Kidney (tissue), 14 donors: ENCODE measurements around the gene NPW. TPM values are rescaled to one million over a fixed set of nuclear protein-coding genes. Genes with fewer than 3 reads are reported as not detected.

Source experiments
- DNase-seq, 5 donors: peaks; one replicate each; pipeline ENCODE4 v3.0.0-alpha.2; 2013 to 2020
- FAIRE-seq: peaks from 2 replicates; lab custom pipeline; 2012; peaks lifted over from hg19 to GRCh38; lab: Jason Lieb, UNC
- H3K27ac ChIP-seq, 2 donors: one replicate each; pipeline ENCODE4 v1.7.0; 2013; ENCODE audit warnings: low read depth in 2 of 2, low read length in 2 of 2, inconsistent platforms in 1 of 2
- H3K27me3 ChIP-seq: one replicate; pipeline ENCODE4 v1.7.1; 2013; ENCODE audit warnings: low read length, inconsistent platforms; ENCODE audit not compliant: control insufficient read depth, insufficient read depth
- H3K36me3 ChIP-seq, 3 donors: one replicate each; pipeline versions ENCODE4 v1.7.0 to v1.7.1; 2013; ENCODE audit warnings: low read length in 3 of 3, control low read depth in 1 of 3, inconsistent platforms in 1 of 3; ENCODE audit not compliant: insufficient read depth in 3 of 3, control insufficient read depth in 2 of 3
- H3K4me1 ChIP-seq, 3 donors: one replicate each; pipeline versions ENCODE4 v1.7.0 to v1.7.1; 2013; ENCODE audit warnings: low read length in 3 of 3, inconsistent platforms in 1 of 3, low read depth in 1 of 3; ENCODE audit not compliant: control insufficient read depth in 2 of 3, insufficient read depth in 2 of 3
- H3K4me3 ChIP-seq, 3 donors: one replicate each; pipeline versions ENCODE4 v1.7.0 to v1.8.1; 2013; ENCODE audit warnings: low read length in 3 of 3, control low read depth in 1 of 3, inconsistent platforms in 1 of 3
- H3K9ac ChIP-seq, 3 donors: one replicate each; pipeline versions ENCODE4 v1.7.0 to v1.7.1; 2013; ENCODE audit warnings: low read length in 3 of 3, control low read depth in 1 of 3, inconsistent platforms in 1 of 3
- H3K9me3 ChIP-seq, 3 donors: one replicate each; pipeline versions ENCODE4 v1.7.0 to v1.7.1; 2013; ENCODE audit warnings: low read length in 3 of 3, control low read depth in 1 of 3, inconsistent platforms in 1 of 3; ENCODE audit not compliant: control insufficient read depth in 2 of 3, insufficient read depth in 1 of 3
- intact Hi-C: fragments of 100-400 bp; cut with DNase I; formaldehyde crosslinking; loops from one replicate; pipeline ENCODE4 v1.11.1; 2022
- polyA plus RNA-seq: library from polyadenylated mRNA; stranded (reverse); fragments of 350-450 nt; fragmentation: Illumina TruSeq; extraction: RNeasy Lipid Tissue Mini Kit (QIAGEN cat#74804); gene quantifications from one replicate; pipeline ENCODE4 v1.2.3, GENCODE V29; 2014; ENCODE audit warnings: low read depth, low replicate concordance; ENCODE audit not compliant: insufficient read depth
- total RNA-seq: library from RNA; stranded (reverse); fragmentation: NEBNext Ultra II Directional; extraction: Animal tissue kit (Norgen Biotek cat#: 25700); gene quantifications from one replicate; pipeline ENCODE4 v1.2.1, GENCODE V29; 2021
- TF ChIP-seq, protein P1 (sequence below): IDR thresholded peaks from 3 replicates; pipeline ENCODE4 v1.5.1; 2012; ENCODE audit warnings: mild to moderate bottlenecking, moderate library complexity, borderline replicate concordance; ENCODE audit not compliant: insufficient read depth; ENCODE audit errors: extremely low read depth
- donor health status: control.
- donor health status: control.
- donor health status: control.
- donor health status: control.
- donor health status: control.
- donor health status: DM: yes; HTN: yes; CAD: no.
- donor health status: Normal renal cell carcinoma (clear cell type).

The NPW gene
- total and polyA plus RNA-seq, 2 donors from 2014 or later = not detected

DNA sequence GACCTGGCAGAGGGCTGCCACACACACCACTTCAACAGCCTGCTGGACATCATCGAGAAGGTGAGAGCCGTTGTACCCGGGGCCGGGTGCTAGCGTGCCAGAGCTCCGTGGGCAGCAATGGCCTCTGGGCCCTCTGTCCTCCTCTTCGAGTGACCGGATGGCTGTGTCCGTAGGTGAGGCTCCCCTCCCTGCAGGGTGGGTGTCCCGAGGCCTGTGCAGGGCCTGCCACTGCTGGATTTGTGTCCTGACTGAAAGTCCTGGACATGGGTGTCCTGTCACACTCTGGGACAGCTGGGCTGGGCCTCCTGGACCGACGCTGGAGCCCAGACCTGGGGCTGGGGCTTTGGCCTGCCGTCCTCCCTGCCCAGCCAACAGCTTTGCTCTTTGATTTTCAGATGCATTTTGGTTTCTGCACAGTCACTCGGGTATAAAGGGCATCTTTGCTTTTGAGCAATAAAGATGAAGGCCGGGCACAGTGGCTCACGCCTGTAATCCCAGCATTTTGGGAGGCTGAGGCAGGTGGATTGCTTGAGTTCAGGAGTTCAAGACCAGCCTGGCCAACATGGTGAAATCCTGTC, 44.9 kb downstream of the NPW start:
- Histone ChIP-seq H3K4me1 (no peaks in the 10 kb centered on the region), H3K36me3 (peaks cover 2 to 36% (median 17%) of the 10 kb centered on the region in 3 donors), H3K27ac (no peak overlapping the region), H3K9me3 (no peaks in the 10 kb centered on the region), H3K9ac (no peak overlapping the region), H3K27me3 (no peaks in the 10 kb centered on the region), H3K4me3 (no peak overlapping the region)
- DNase-seq = no peak
- TF ChIP-seq, protein P1, sequence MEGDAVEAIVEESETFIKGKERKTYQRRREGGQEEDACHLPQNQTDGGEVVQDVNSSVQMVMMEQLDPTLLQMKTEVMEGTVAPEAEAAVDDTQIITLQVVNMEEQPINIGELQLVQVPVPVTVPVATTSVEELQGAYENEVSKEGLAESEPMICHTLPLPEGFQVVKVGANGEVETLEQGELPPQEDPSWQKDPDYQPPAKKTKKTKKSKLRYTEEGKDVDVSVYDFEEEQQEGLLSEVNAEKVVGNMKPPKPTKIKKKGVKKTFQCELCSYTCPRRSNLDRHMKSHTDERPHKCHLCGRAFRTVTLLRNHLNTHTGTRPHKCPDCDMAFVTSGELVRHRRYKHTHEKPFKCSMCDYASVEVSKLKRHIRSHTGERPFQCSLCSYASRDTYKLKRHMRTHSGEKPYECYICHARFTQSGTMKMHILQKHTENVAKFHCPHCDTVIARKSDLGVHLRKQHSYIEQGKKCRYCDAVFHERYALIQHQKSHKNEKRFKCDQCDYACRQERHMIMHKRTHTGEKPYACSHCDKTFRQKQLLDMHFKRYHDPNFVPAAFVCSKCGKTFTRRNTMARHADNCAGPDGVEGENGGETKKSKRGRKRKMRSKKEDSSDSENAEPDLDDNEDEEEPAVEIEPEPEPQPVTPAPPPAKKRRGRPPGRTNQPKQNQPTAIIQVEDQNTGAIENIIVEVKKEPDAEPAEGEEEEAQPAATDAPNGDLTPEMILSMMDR = no peak
- intact Hi-C loops = no loop called here
- no peak for FAIRE-seq

DNA sequence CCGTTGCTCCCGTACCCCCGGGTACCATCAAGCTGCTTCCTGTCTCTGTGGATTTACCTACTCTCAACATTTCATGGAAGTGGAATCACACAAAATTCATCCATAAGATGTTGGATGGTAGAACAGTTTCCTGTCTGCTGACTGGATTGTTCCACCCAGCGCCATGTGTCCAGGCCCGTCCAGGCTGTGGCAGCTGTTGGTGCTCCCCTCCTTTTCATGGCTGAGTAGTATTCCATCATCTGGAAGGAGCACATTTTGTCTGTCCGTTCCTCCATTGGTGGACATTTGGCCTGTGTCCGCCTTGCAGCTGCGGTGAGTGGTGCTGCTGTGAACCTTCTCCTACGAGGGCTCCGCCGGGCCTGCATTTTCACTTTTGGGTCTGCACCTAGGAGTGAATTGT, 46.6 kb downstream of the NPW start:
- H3K36me3 ChIP-seq = peaks cover 2 to 35% (median 22%) of the 10 kb centered on the region in 3 donors
- no peaks in the 10 kb centered on the region for H3K4me1 ChIP-seq
- H3K27me3 ChIP-seq = no peaks in the 10 kb centered on the region
- no peak overlapping the region for H3K4me3 ChIP-seq
- FAIRE-seq (no peak), DNase-seq (no peak)
- no peak overlapping the region for H3K27ac ChIP-seq
- no peak overlapping the region for H3K9ac ChIP-seq
- intact Hi-C loops = no loop called here
- TF ChIP-seq, protein P1 = no peak
- no peaks in the 10 kb centered on the region for H3K9me3 ChIP-seq

Other genes with a start within 250 kb of the NPW start
Only the 30 nearest of the 34 such genes appear.
- 57.7 TPM for gene SPSB3, start 237.2 kb upstream of the NPW start, total RNA-seq
- gene SPSB3, start 237.2 kb upstream of the NPW start, polyA plus RNA-seq = 55.1 TPM
- gene NUBP2, start 236.8 kb upstream of the NPW start, total RNA-seq = 42.8 TPM
- 71.1 TPM for gene NUBP2, start 236.8 kb upstream of the NPW start, polyA plus RNA-seq
- gene IGFALS, start 226.1 kb upstream of the NPW start, total RNA-seq = 1.4 TPM
- gene IGFALS, start 226.1 kb upstream of the NPW start, polyA plus RNA-seq = 2.9 TPM
- gene HAGH, start 193.0 kb upstream of the NPW start, total RNA-seq = 48.1 TPM
- 258 TPM for gene HAGH, start 193.0 kb upstream of the NPW start, polyA plus RNA-seq
- 36.4 TPM for gene FAHD1, start 192.6 kb upstream of the NPW start, total RNA-seq
- 108 TPM for gene FAHD1, start 192.6 kb upstream of the NPW start, polyA plus RNA-seq
- gene MEIOB, start 147.6 kb upstream of the NPW start, total RNA-seq = 0.16 TPM
- gene MEIOB, start 147.6 kb upstream of the NPW start, polyA plus RNA-seq = 1.4 TPM
- gene HS3ST6, start 101.4 kb upstream of the NPW start, total RNA-seq = 0.19 TPM
- gene HS3ST6, start 101.4 kb upstream of the NPW start, polyA plus RNA-seq = 0.73 TPM
- 32.0 TPM for gene MSRB1, start 76.6 kb upstream of the NPW start, total RNA-seq
- 189 TPM for gene MSRB1, start 76.6 kb upstream of the NPW start, polyA plus RNA-seq
- not detected for gene RPL3L, start 65.1 kb upstream of the NPW start, total RNA-seq
- not detected for gene RPL3L, start 65.1 kb upstream of the NPW start, polyA plus RNA-seq
- gene NDUFB10, start 60.2 kb upstream of the NPW start, total RNA-seq = 123 TPM
- gene NDUFB10, start 60.2 kb upstream of the NPW start, polyA plus RNA-seq = 432 TPM
- 1,550 TPM for gene RPS2, start 55.0 kb upstream of the NPW start, total RNA-seq
- gene RPS2, start 55.0 kb upstream of the NPW start, polyA plus RNA-seq = 2,018 TPM
- gene RNF151, start 52.9 kb upstream of the NPW start, total RNA-seq = not detected
- not detected for gene RNF151, start 52.9 kb upstream of the NPW start, polyA plus RNA-seq
- gene TBL3, start 47.7 kb upstream of the NPW start, total RNA-seq = 33.3 TPM
- 38.5 TPM for gene TBL3, start 47.7 kb upstream of the NPW start, polyA plus RNA-seq
- 0.57 TPM for gene NOXO1, start 38.3 kb upstream of the NPW start, total RNA-seq
- 0.58 TPM for gene NOXO1, start 38.3 kb upstream of the NPW start, polyA plus RNA-seq
- 25.0 TPM for gene GFER, start 35.6 kb upstream of the NPW start, total RNA-seq
- 45.6 TPM for gene GFER, start 35.6 kb upstream of the NPW start, polyA plus RNA-seq
- 2.2 TPM for gene SYNGR3, start 29.8 kb upstream of the NPW start, total RNA-seq
- gene SYNGR3, start 29.8 kb upstream of the NPW start, polyA plus RNA-seq = 4.6 TPM
- gene ZNF598, start 10.0 kb upstream of the NPW start, total RNA-seq = 34.9 TPM
- gene ZNF598, start 10.0 kb upstream of the NPW start, polyA plus RNA-seq = 14.3 TPM
- gene NHERF2, start 7.1 kb downstream of the NPW start, total RNA-seq = 238 TPM
- 405 TPM for gene NHERF2, start 7.1 kb downstream of the NPW start, polyA plus RNA-seq
- gene NTHL1, start 28.0 kb downstream of the NPW start, total RNA-seq = 15.3 TPM
- gene NTHL1, start 28.0 kb downstream of the NPW start, polyA plus RNA-seq = 36.0 TPM
- gene TSC2, start 28.2 kb downstream of the NPW start, total RNA-seq = 151 TPM
- 40.0 TPM for gene TSC2, start 28.2 kb downstream of the NPW start, polyA plus RNA-seq
- 88.3 TPM for gene PKD1, start 116.1 kb downstream of the NPW start, total RNA-seq
- gene PKD1, start 116.1 kb downstream of the NPW start, polyA plus RNA-seq = 16.2 TPM
- gene RAB26, start 128.8 kb downstream of the NPW start, total RNA-seq = 1.5 TPM
- 3.0 TPM for gene RAB26, start 128.8 kb downstream of the NPW start, polyA plus RNA-seq
- 66.8 TPM for gene TRAF7, start 136.0 kb downstream of the NPW start, total RNA-seq
- 26.1 TPM for gene TRAF7, start 136.0 kb downstream of the NPW start, polyA plus RNA-seq
- 0.66 TPM for gene CASKIN1, start 176.8 kb downstream of the NPW start, total RNA-seq
- gene CASKIN1, start 176.8 kb downstream of the NPW start, polyA plus RNA-seq = 0.30 TPM
- 34.0 TPM for gene MLST8, start 185.7 kb downstream of the NPW start, total RNA-seq
- gene MLST8, start 185.7 kb downstream of the NPW start, polyA plus RNA-seq = 63.3 TPM
- gene BRICD5, start 191.1 kb downstream of the NPW start, total RNA-seq = 7.2 TPM
- 8.2 TPM for gene BRICD5, start 191.1 kb downstream of the NPW start, polyA plus RNA-seq
- gene PGP, start 195.1 kb downstream of the NPW start, total RNA-seq = 13.5 TPM
- gene PGP, start 195.1 kb downstream of the NPW start, polyA plus RNA-seq = 21.2 TPM
- gene E4F1, start 203.8 kb downstream of the NPW start, total RNA-seq = 26.0 TPM
- 13.6 TPM for gene E4F1, start 203.8 kb downstream of the NPW start, polyA plus RNA-seq
- 0.88 TPM for gene DNASE1L2, start 216.7 kb downstream of the NPW start, total RNA-seq
- gene DNASE1L2, start 216.7 kb downstream of the NPW start, polyA plus RNA-seq = 0.88 TPM
- 98.1 TPM for gene ECI1, start 231.8 kb downstream of the NPW start, total RNA-seq
- gene ECI1, start 231.8 kb downstream of the NPW start, polyA plus RNA-seq = 233 TPM